CD4-positive, CD25-positive, alpha-beta regulatory T cell (primary cell): ENCODE measurements around the gene BMX. TPM values are rescaled to one million over a fixed set of nuclear protein-coding genes. Genes with fewer than 3 reads are reported as not detected.

Experiments used
- ATAC-seq, 2 donors: fragments of 150-1000 bp; cut with Tn5 transposase; one replicate each; pipeline ENCODE4 v1.10.0; 2021; ENCODE audit warnings: low read depth in 2 of 2, moderate number of reproducible peaks in 2 of 2, moderate library complexity in 1 of 2
- DNase-seq, 3 donors: peaks; one replicate each; pipeline versions ENCODE4 v3.0.0 to v3.0.0-alpha.2; 2012 to 2022; ENCODE audit warnings: mixed read lengths in 1 of 3
- H3K27ac ChIP-seq: one replicate; pipeline ENCODE4 v1.7.0; 2013; ENCODE audit warnings: mild to moderate bottlenecking, low read length; ENCODE audit not compliant: insufficient read depth, poor library complexity, severe bottlenecking
- H3K27me3 ChIP-seq: one replicate; pipeline ENCODE4 v1.7.0; 2013; ENCODE audit warnings: low read length; ENCODE audit not compliant: control insufficient read depth, insufficient read depth
- H3K36me3 ChIP-seq: one replicate; pipeline ENCODE4 v1.7.0; 2013; ENCODE audit warnings: mild to moderate bottlenecking, low read length, moderate library complexity; ENCODE audit not compliant: control insufficient read depth, insufficient read depth
- H3K4me1 ChIP-seq: 2 replicates; pipeline ENCODE4 v1.7.0; 2013; ENCODE audit warnings: mild to moderate bottlenecking, low read length; ENCODE audit not compliant: insufficient read depth, control insufficient read depth, poor library complexity, severe bottlenecking
- H3K4me3 ChIP-seq: one replicate; pipeline ENCODE4 v1.7.0; 2013; ENCODE audit warnings: low read depth, mild to moderate bottlenecking, low read length, moderate library complexity
- H3K9me3 ChIP-seq, 2 experiments: 1 replicate in 1 of 2; 2 replicates in 1 of 2; pipeline ENCODE4 v1.7.0; 2013; ENCODE audit warnings: low read length in 2 of 2, mild to moderate bottlenecking in 1 of 2, moderate library complexity in 1 of 2; ENCODE audit not compliant: control insufficient read depth in 2 of 2
- H3K27ac Mint-ChIP-seq, 3 donors: one replicate each; pipeline ENCODE4 v1.8.0; 2020 to 2022; ENCODE audit warnings: mild to moderate bottlenecking in 3 of 3, mixed read lengths in 3 of 3, moderate library complexity in 2 of 3
- H3K27me3 Mint-ChIP-seq: one replicate; pipeline ENCODE4 v1.8.0; 2022; ENCODE audit warnings: mild to moderate bottlenecking, mixed read lengths
- H3K36me3 Mint-ChIP-seq: one replicate; pipeline ENCODE4 v1.8.0; 2020; ENCODE audit warnings: mixed read lengths
- H3K4me1 Mint-ChIP-seq, 4 donors: one replicate each; pipeline ENCODE4 v1.8.0; 2020 to 2022; ENCODE audit warnings: mixed read lengths in 4 of 4, mild to moderate bottlenecking in 1 of 4
- H3K4me3 Mint-ChIP-seq, 4 donors: one replicate each; pipeline ENCODE4 v1.8.0; 2020 to 2022; ENCODE audit warnings: mild to moderate bottlenecking in 4 of 4, mixed read lengths in 4 of 4, moderate library complexity in 3 of 4
- H3K9me3 Mint-ChIP-seq, 7 donors: one replicate each; pipeline ENCODE4 v1.8.0; 2020 to 2022; ENCODE audit warnings: mixed read lengths in 7 of 7, mild to moderate bottlenecking in 3 of 7, moderate library complexity in 2 of 7
- polyA plus RNA-seq, 4 donors: library from polyadenylated mRNA; unstranded; fragments of 300-500 nt; fragmentation: Illumina TruSeq; gene quantifications; one replicate each; pipeline ENCODE4 v1.2.3, GENCODE V29; 2021
- total RNA-seq: library from RNA; stranded (reverse); gene quantifications from one replicate; pipeline ENCODE4 v1.2.3, GENCODE V29; 2022

Gene BMX
- total and polyA plus RNA-seq, 5 donors from 2014 or later, result not detected

- H3K4me1 Mint-ChIP-seq, result peaks cover 0 to 9% (median 1%) of the 10 kb centered on the region in 4 donors
These were observed 3.8 kb upstream of the BMX start for GRCh38 chrX:15496824-15497223.

GRCh38 chrX:15497865-15498264 lies 2.7 kb upstream of the BMX start:
- ATAC-seq, result no peak
- no peaks in the 10 kb centered on the region for H3K36me3 Mint-ChIP-seq

More at GRCh38 chrX:15496824-15497223, 3.8 kb upstream of the BMX start:
- peaks cover 3% of the 10 kb centered on the region for H3K27me3 ChIP-seq
- no peaks in the 10 kb centered on the region for H3K36me3 Mint-ChIP-seq
- H3K36me3 ChIP-seq, result no peaks in the 10 kb centered on the region
- H3K4me3 Mint-ChIP-seq, result no peak overlapping the region
- H3K4me1 ChIP-seq, result peaks cover 4% of the 10 kb centered on the region
- no peaks in the 10 kb centered on the region for H3K9me3 Mint-ChIP-seq
- no peak for DNase-seq
- no peak for ATAC-seq
- H3K27ac Mint-ChIP-seq, result no peak overlapping the region
- peaks cover 10% of the 10 kb centered on the region for H3K27me3 Mint-ChIP-seq
- H3K9me3 ChIP-seq, result no peaks in the 10 kb centered on the region
- H3K4me3 ChIP-seq, result no peak overlapping the region
- H3K27ac ChIP-seq, result no peak overlapping the region

GRCh38 chrX:15498741-15499140 lies 1.9 kb upstream of the BMX start:
- DNase-seq, result no peak
- no peak overlapping the region for H3K4me3 ChIP-seq
- no peaks in the 10 kb centered on the region for H3K36me3 ChIP-seq
- Mint-ChIP-seq H3K36me3 (no peaks in the 10 kb centered on the region), H3K9me3 (no peaks in the 10 kb centered on the region), H3K4me1 (peaks cover 0 to 3% (median 1%) of the 10 kb centered on the region in 4 donors), H3K4me3 (no peak overlapping the region), H3K27ac (no peak overlapping the region), H3K27me3 (peaks cover 7% of the 10 kb centered on the region)
- H3K9me3 ChIP-seq, result no peaks in the 10 kb centered on the region
- peaks cover 3% of the 10 kb centered on the region for H3K27me3 ChIP-seq
- no peak for ATAC-seq
- no peak overlapping the region for H3K27ac ChIP-seq
- H3K4me1 ChIP-seq, result no peaks in the 10 kb centered on the region

More at GRCh38 chrX:15497865-15498264, 2.7 kb upstream of the BMX start:
- Mint-ChIP-seq H3K9me3 (no peaks in the 10 kb centered on the region), H3K4me1 (peaks cover 0 to 9% (median 1%) of the 10 kb centered on the region in 4 donors), H3K4me3 (no peak overlapping the region), H3K27ac (peak overlapping the region in 1 of 3 donors; percentile 46), H3K27me3 (peaks cover 10% of the 10 kb centered on the region)
- no peak overlapping the region for H3K4me3 ChIP-seq
- no peak overlapping the region for H3K27ac ChIP-seq
- no peaks in the 10 kb centered on the region for H3K9me3 ChIP-seq
- peaks cover 4% of the 10 kb centered on the region for H3K4me1 ChIP-seq
- no peaks in the 10 kb centered on the region for H3K36me3 ChIP-seq
- peak; percentile 6 to 43 (median 35) for DNase-seq
- H3K27me3 ChIP-seq, result peaks cover 3% of the 10 kb centered on the region

GRCh38 chrX:15499976-15500375 lies 631 bp upstream of the BMX start:
- Histone ChIP-seq H3K4me3 (no peak overlapping the region), H3K36me3 (no peaks in the 10 kb centered on the region), H3K27ac (no peak overlapping the region), H3K27me3 (peaks cover 3% of the 10 kb centered on the region), H3K4me1 (no peaks in the 10 kb centered on the region), H3K9me3 (no peaks in the 10 kb centered on the region)
- Mint-ChIP-seq H3K36me3 (no peaks in the 10 kb centered on the region), H3K27me3 (peaks cover 5% of the 10 kb centered on the region), H3K27ac (no peak overlapping the region), H3K4me1 (peaks cover 0 to 3% (median 1%) of the 10 kb centered on the region in 4 donors), H3K9me3 (peaks cover 0 to 3% (median 0%) of the 10 kb centered on the region in 7 donors), H3K4me3 (no peak overlapping the region)
- ATAC-seq, result no peak
- no peak for DNase-seq

GRCh38 chrX:15501506-15501905 lies 899 bp downstream of the BMX start:
- no peaks in the 10 kb centered on the region for H3K4me1 ChIP-seq
- DNase-seq (no peak), ATAC-seq (no peak)
- Mint-ChIP-seq H3K4me3 (no peak overlapping the region), H3K4me1 (peaks cover 0 to 3% (median 1%) of the 10 kb centered on the region in 4 donors), H3K36me3 (no peaks in the 10 kb centered on the region), H3K27me3 (peaks cover 5% of the 10 kb centered on the region), H3K9me3 (peaks cover 0 to 3% (median 0%) of the 10 kb centered on the region in 7 donors), H3K27ac (no peak overlapping the region)
- H3K27me3 ChIP-seq, result peaks cover 3% of the 10 kb centered on the region
- no peaks in the 10 kb centered on the region for H3K9me3 ChIP-seq
- H3K36me3 ChIP-seq, result no peaks in the 10 kb centered on the region
- H3K4me3 ChIP-seq, result no peak overlapping the region
- no peak overlapping the region for H3K27ac ChIP-seq

- no peaks in the 10 kb centered on the region for H3K27me3 Mint-ChIP-seq
- DNase-seq (no peak), ATAC-seq (no peak)
- no peaks in the 10 kb centered on the region for H3K4me1 ChIP-seq
- H3K36me3 Mint-ChIP-seq, result no peaks in the 10 kb centered on the region
- peaks cover 0 to 3% (median 0%) of the 10 kb centered on the region in 7 donors for H3K9me3 Mint-ChIP-seq
- no peak overlapping the region for H3K27ac ChIP-seq
- no peaks in the 10 kb centered on the region for H3K9me3 ChIP-seq
- no peaks in the 10 kb centered on the region for H3K36me3 ChIP-seq
- H3K4me3 ChIP-seq, result no peak overlapping the region
- no peak overlapping the region for H3K27ac Mint-ChIP-seq
- no peaks in the 10 kb centered on the region for H3K4me1 Mint-ChIP-seq
- peaks cover 3% of the 10 kb centered on the region for H3K27me3 ChIP-seq
- no peak overlapping the region for H3K4me3 Mint-ChIP-seq
These were observed 4.1 kb downstream of the BMX start for GRCh38 chrX:15504661-15505060.

- no peaks in the 10 kb centered on the region for H3K27me3 Mint-ChIP-seq
- no peak overlapping the region for H3K27ac Mint-ChIP-seq
- peaks cover 3% of the 10 kb centered on the region for H3K27me3 ChIP-seq
- H3K4me1 ChIP-seq, result no peaks in the 10 kb centered on the region
- no peak overlapping the region for H3K4me3 Mint-ChIP-seq
- H3K9me3 Mint-ChIP-seq, result peaks cover 0 to 3% (median 0%) of the 10 kb centered on the region in 7 donors
- ATAC-seq (no peak), DNase-seq (no peak)
- H3K9me3 ChIP-seq, result no peaks in the 10 kb centered on the region
- no peak overlapping the region for H3K4me3 ChIP-seq
- no peaks in the 10 kb centered on the region for H3K36me3 Mint-ChIP-seq
- no peak overlapping the region for H3K27ac ChIP-seq
- H3K4me1 Mint-ChIP-seq, result no peaks in the 10 kb centered on the region
- H3K36me3 ChIP-seq, result no peaks in the 10 kb centered on the region
These were observed 4.5 kb downstream of the BMX start for GRCh38 chrX:15505101-15505500.

- ATAC-seq (no peak), DNase-seq (no peak)
- Histone ChIP-seq H3K4me3 (no peak overlapping the region), H3K36me3 (no peaks in the 10 kb centered on the region), H3K4me1 (no peaks in the 10 kb centered on the region), H3K27me3 (no peaks in the 10 kb centered on the region), H3K9me3 (no peaks in the 10 kb centered on the region), H3K27ac (no peak overlapping the region)
- no peaks in the 10 kb centered on the region for H3K27me3 Mint-ChIP-seq
- no peaks in the 10 kb centered on the region for H3K4me1 Mint-ChIP-seq
- H3K4me3 Mint-ChIP-seq, result no peak overlapping the region
- H3K27ac Mint-ChIP-seq, result no peak overlapping the region
- H3K36me3 Mint-ChIP-seq, result no peaks in the 10 kb centered on the region
- peaks cover 0 to 3% (median 0%) of the 10 kb centered on the region in 7 donors for H3K9me3 Mint-ChIP-seq
These were observed 6.4 kb downstream of the BMX start for GRCh38 chrX:15507005-15507404.
